HG03442 (cell line): ENCODE measurements around the gene TRMT10B.

Experiments
- ATAC-seq: cut with Tn5 transposase; IDR thresholded peaks from one replicate; pipeline ENCODE4 v1.9.1; 2021; ENCODE audit warnings: mild to moderate bottlenecking, moderate library complexity; ENCODE audit not compliant: unreplicated experiment

The TRMT10B gene

GRCh38 chr9:37753489-37754190 lies at the start of gene TRMT10B:
Gene TRMT10B (plus strand): TSS chr9:37753805. CDS start chr9:37761932, 8,127 bp downstream.
- ATAC-seq = peak; percentile 86

- no peak for ATAC-seq
These were observed 47.8 kb upstream of the TRMT10B start for GRCh38 chr9:37705787-37706186.

- ATAC-seq = no peak
These were observed 47.3 kb upstream of the TRMT10B start for GRCh38 chr9:37706290-37706689.

GRCh38 chr9:37707748-37708147 lies 45.9 kb upstream of the TRMT10B start:
- ATAC-seq = no peak

GRCh38 chr9:37710046-37710445 lies 43.6 kb upstream of the TRMT10B start:
- no peak for ATAC-seq

- ATAC-seq = no peak
These were observed 38.3 kb upstream of the TRMT10B start for GRCh38 chr9:37715260-37715659.

GRCh38 chr9:37715991-37716505 lies 37.6 kb upstream of the TRMT10B start:
- no peak for ATAC-seq

GRCh38 chr9:37719526-37719925 lies 34.1 kb upstream of the TRMT10B start:
- ATAC-seq = no peak

GRCh38 chr9:37727013-37727412 lies 26.6 kb upstream of the TRMT10B start:
- no peak for ATAC-seq

- ATAC-seq = no peak
These were observed 24.1 kb upstream of the TRMT10B start for GRCh38 chr9:37729499-37729898.

GRCh38 chr9:37730256-37730655 lies 23.3 kb upstream of the TRMT10B start:
- no peak for ATAC-seq

GRCh38 chr9:37730839-37731238 lies 22.8 kb upstream of the TRMT10B start:
- ATAC-seq = no peak

GRCh38 chr9:37732086-37732741 lies 21.4 kb upstream of the TRMT10B start:
- no peak for ATAC-seq

- ATAC-seq = no peak
These were observed 20.7 kb upstream of the TRMT10B start for GRCh38 chr9:37732952-37733351.

GRCh38 chr9:37739222-37739621 lies 14.4 kb upstream of the TRMT10B start:
- no peak for ATAC-seq

GRCh38 chr9:37740128-37740527 lies 13.5 kb upstream of the TRMT10B start:
- no peak for ATAC-seq

GRCh38 chr9:37740631-37741328 lies 12.8 kb upstream of the TRMT10B start:
- no peak for ATAC-seq

GRCh38 chr9:37745970-37746369 lies 7.6 kb upstream of the TRMT10B start:
- no peak for ATAC-seq

- ATAC-seq = no peak
These were observed 6.9 kb upstream of the TRMT10B start for GRCh38 chr9:37746448-37747270.

- ATAC-seq = no peak
These were observed 6.3 kb upstream of the TRMT10B start for GRCh38 chr9:37747271-37747753.

- no peak for ATAC-seq
These were observed 4.5 kb upstream of the TRMT10B start for GRCh38 chr9:37749129-37749528.
